ENCODE measurements around the gene STAT1.

STAT1 gene

DNA sequence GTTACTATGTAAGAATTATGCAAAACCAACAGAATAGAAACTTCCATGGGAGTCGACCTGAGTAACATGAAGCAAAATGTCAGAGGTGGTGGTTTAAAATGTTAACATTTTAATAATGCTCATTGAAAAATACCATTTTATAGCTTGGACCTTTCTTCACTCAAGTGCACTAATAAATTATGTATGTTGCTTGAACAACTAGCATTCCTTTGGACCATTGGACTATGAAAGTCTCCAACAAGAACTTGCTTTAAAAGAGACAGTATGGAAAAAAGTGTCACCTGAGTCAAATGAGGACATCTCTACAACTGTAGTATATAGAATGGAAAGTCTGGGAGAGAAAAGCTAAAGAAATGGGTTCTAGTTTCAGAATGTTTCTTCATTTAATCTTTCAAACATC lies 81.5 kb downstream of the STAT1 start:
- DNase-seq (ENCODE audit: extremely low read depth, low read depth) = no peak
- TF ChIP-seq CTCF (IDR thresholded peaks at IDR 0.05; ENCODE audit: low read depth, low read length, missing control alignments) = no peak
- H3K4me3 ChIP-seq (replicated peaks; ENCODE audit: low read depth, low read length) = no peak overlapping the region

DNA sequence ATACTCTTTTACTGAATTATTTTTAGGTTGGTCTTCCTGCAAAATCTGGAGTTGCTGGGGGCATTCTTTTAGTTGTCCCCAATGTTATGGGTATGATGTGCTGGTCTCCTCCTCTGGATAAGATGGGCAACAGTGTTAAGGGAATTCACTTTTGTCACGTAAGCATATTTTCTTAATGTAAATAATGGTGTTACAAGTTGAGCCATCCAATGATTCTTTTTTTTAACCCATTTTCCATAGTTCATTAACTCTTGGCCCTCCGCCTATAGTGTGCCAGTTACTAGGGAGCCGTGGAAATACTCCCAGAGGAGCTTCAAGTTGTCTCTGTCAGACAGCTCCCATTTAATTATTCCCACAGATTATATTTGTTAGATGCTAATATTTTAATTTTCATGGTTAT lies 83.6 kb downstream of the STAT1 start:
- no peak for DNase-seq (ENCODE audit: extremely low read depth, low read depth)
- H3K4me3 ChIP-seq (replicated peaks; ENCODE audit: low read depth, low read length) = no peak overlapping the region
- no peak for TF ChIP-seq CTCF (IDR thresholded peaks at IDR 0.05; ENCODE audit: low read depth, low read length, missing control alignments)

DNA sequence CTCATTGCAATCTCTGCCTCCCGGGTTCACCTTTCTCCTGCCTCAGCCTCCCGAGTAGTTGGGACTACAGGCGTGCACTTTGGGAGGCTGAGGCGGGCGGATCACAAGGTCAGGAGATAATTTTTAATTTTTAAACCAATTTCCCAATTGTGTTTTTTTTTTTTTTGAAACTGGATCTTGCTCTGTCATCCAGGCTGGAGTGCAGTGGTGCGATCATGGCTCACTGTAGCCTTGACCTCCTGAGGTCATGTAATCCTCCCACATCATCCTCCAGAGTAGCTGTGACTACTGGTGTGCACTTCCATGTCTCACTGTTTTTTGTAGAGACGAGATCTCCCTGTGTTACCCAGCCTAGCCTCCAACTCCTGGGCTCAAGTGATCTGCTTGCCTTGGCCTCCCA lies 84.1 kb downstream of the STAT1 start:
- no peak for DNase-seq (ENCODE audit: extremely low read depth, low read depth)
- H3K4me3 ChIP-seq (replicated peaks; ENCODE audit: low read depth, low read length) = no peak overlapping the region
- TF ChIP-seq CTCF (IDR thresholded peaks at IDR 0.05; ENCODE audit: low read depth, low read length, missing control alignments) = no peak

DNA sequence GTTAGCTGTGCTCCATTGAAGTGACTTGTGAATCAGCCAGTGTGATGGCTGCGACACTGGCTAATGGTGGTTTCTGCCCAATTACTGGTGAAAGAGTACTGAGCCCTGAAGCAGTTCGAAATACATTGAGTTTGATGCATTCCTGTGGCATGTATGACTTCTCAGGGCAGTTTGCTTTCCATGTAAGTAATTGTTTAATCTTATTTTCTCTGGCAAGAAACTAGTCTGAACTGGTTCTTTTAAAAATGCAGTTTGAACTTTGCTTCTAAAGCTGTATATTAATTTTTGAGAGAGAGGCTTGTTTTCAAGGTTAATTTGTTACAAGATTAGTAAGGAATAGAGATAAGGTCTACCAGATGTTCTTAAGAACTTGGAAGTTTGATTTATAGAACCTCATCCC lies 86.7 kb downstream of the STAT1 start:
- no peak overlapping the region for H3K4me3 ChIP-seq (replicated peaks; ENCODE audit: low read depth, low read length)
- no peak for DNase-seq (ENCODE audit: extremely low read depth, low read depth)

GRCh38 chr2:190922376-190922775 lies 91.6 kb downstream of the STAT1 start:
- TF ChIP-seq CTCF (IDR thresholded peaks at IDR 0.05; ENCODE audit: low read depth, low read length, missing control alignments) = no peak
- no peak for DNase-seq (ENCODE audit: extremely low read depth, low read depth)
- H3K4me3 ChIP-seq (replicated peaks; ENCODE audit: low read depth, low read length) = no peak overlapping the region

More for the DNA sequence above, 86.7 kb downstream of the STAT1 start:
- TF ChIP-seq CTCF (IDR thresholded peaks at IDR 0.05; ENCODE audit: low read depth, low read length, missing control alignments) = no peak

DNA sequence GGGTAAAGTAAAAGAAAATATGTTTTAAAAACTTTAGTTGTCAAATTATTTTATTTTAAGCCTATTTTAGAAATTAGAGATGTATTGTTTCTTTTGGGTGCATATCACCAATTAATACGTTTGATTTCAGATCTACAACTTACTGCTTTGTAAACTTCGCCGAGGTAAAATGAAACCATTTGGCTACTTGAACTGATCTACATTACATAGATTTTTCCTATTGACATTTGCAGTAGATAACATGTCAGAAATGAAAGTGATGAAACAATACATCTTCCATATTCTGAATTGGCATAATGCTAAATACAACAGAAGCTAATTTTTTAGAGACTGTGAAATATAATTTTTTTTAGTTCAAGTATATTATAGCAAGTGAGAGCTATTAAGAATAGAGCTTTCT lies 93.9 kb downstream of the STAT1 start:
- no peak for TF ChIP-seq CTCF (IDR thresholded peaks at IDR 0.05; ENCODE audit: low read depth, low read length, missing control alignments)
- no peak for DNase-seq (ENCODE audit: extremely low read depth, low read depth)
- no peak overlapping the region for H3K4me3 ChIP-seq (replicated peaks; ENCODE audit: low read depth, low read length)

Data from HFF-Myc (cell line).